A673 (cell line): Measurements from ENCODE around the gene RIT1. TPM values are rescaled to one million over a fixed set of nuclear protein-coding genes. Genes with fewer than 3 reads are reported as not detected.

Experiments used
- BruUV-seq: library from RNA; stranded (reverse); fragments of 400-500 nt; replicated peaks from 2 replicates; lab custom pipeline; 2021; lab: Mats Ljungman, UMichigan
- CTCF ChIA-PET: fragments of 300-600 bp; sonication (Branson Sonifier 250); formaldehyde crosslinking; loops from one replicate; lab custom pipeline; 2022; ENCODE audit warnings: antibody characterized with exemption; lab: Charles Lee
- POLR2A ChIA-PET: fragments of 300-600 bp; sonication (Branson Sonifier 250); formaldehyde crosslinking; loops from one replicate; lab custom pipeline; 2022; ENCODE audit warnings: antibody characterized with exemption; ENCODE audit not compliant: low non-redundant PET; lab: Charles Lee
- DNase-seq: peaks from one replicate; pipeline ENCODE4 v3.0.0-alpha.2; 2015; ENCODE audit warnings: low spot score
- H3K27ac ChIP-seq: fragments of 200-600 bp; sonication (generic); 2 replicates; pipeline ENCODE4 v1.5.1; 2016; ENCODE audit warnings: mixed run types, low read depth, mild to moderate bottlenecking, mixed read lengths, antibody characterized with exemption, low read length; ENCODE audit not compliant: poor library complexity, severe bottlenecking
- H3K27me3 ChIP-seq: fragments of 200-600 bp; sonication (generic); replicated peaks from 2 replicates; pipeline ENCODE4 v1.6.1; 2017; ENCODE audit warnings: mixed run types, low read depth, mild to moderate bottlenecking, mixed read lengths, antibody characterized with exemption, low read length; ENCODE audit not compliant: insufficient read depth, poor library complexity
- H3K36me3 ChIP-seq: fragments of 200-600 bp; sonication (generic); 2 replicates; pipeline ENCODE4 v1.6.1; 2016; ENCODE audit warnings: mixed run types, mild to moderate bottlenecking, mixed read lengths, antibody characterized with exemption, low read length; ENCODE audit not compliant: insufficient read depth, poor library complexity, severe bottlenecking
- H3K4me1 ChIP-seq: fragments of 200-600 bp; sonication (generic); 2 replicates; pipeline ENCODE4 v1.6.1; 2017; ENCODE audit warnings: mixed run types, mild to moderate bottlenecking, mixed read lengths, antibody characterized with exemption, low read length; ENCODE audit not compliant: insufficient read depth, poor library complexity, severe bottlenecking
- H3K4me3 ChIP-seq: fragments of 200-600 bp; sonication (generic); 2 replicates; pipeline ENCODE4 v1.5.1; 2016; ENCODE audit warnings: low read depth, mixed run types, mild to moderate bottlenecking, mixed read lengths, low read length; ENCODE audit not compliant: poor library complexity, severe bottlenecking
- H3K9me3 ChIP-seq: fragments of 200-600 bp; sonication (generic); 2 replicates; pipeline ENCODE4 v1.6.1; 2016; ENCODE audit warnings: mixed run types, low read depth, mild to moderate bottlenecking, mixed read lengths, antibody characterized with exemption, low read length; ENCODE audit not compliant: poor library complexity, severe bottlenecking
- CTCF ChIP-seq: fragments of 300-800, 200-600 bp; sonication (generic); conservative IDR thresholded peaks from 2 replicates; pipeline ENCODE4 v1.5.1; 2017; ENCODE audit warnings: low read depth, mild to moderate bottlenecking, antibody characterized with exemption, low read length, moderate library complexity, mixed read lengths
- EZH2 ChIP-seq: fragments of 200-600 bp; sonication (generic); IDR thresholded peaks from 2 replicates; pipeline ENCODE4 v1.6.1; 2017; ENCODE audit warnings: borderline replicate concordance, low read depth, mild to moderate bottlenecking, mixed read lengths, antibody characterized with exemption, low read length; ENCODE audit not compliant: poor library complexity, severe bottlenecking
- intact Hi-C: fragments of 100-400 bp; cut with micrococcal nuclease; formaldehyde crosslinking; loops from one replicate; pipeline ENCODE4 v1.10.0; 2022; ENCODE audit not compliant: unreplicated experiment
- total RNA-seq: library from RNA; stranded (reverse); gene quantifications from 2 replicates; pipeline ENCODE4 v1.2.3, GENCODE V29; 2021

The RIT1 gene
- total RNA-seq, 1 experiment from 2014 or later: 27.5 TPM

GRCh38 chr1:155938220-155938627, 27.1 kb upstream of the RIT1 start:
- TF ChIP-seq EZH2: no peak
- TF ChIP-seq CTCF: peak; percentile 86
- intact Hi-C loops: loop anchor here (1.0 to 5.0 kb wide), 3 partner anchors 51 to 193 kb away; no protein-coding TSS in a partner anchor
- Histone ChIP-seq H3K9me3 (no peaks in the 10 kb centered on the region), H3K27ac (peak overlapping the region; percentile 6), H3K4me3 (no peak overlapping the region), H3K36me3 (peaks cover 4% of the 10 kb centered on the region), H3K27me3 (no peaks in the 10 kb centered on the region), H3K4me1 (peaks cover 23% of the 10 kb centered on the region)
- ChIA-PET CTCF (interaction anchor here (0.5 to 3.2 kb wide), 6 partner anchors 40 to 128 kb away, joined by 3 to 17 read pairs (median 6); partner anchors contain the start of gene ARHGEF2), POLR2A (interaction anchor here (0.5 kb wide), 1 partner anchor 1068 kb away, joined by 4 read pairs; no protein-coding TSS in a partner anchor)
- DNase-seq: peak; percentile 84
- no TSS peak for BruUV-seq

GRCh38 chr1:155934936-155935590, 23.9 kb upstream of the RIT1 start:
- ChIA-PET POLR2A (interaction anchor here (0.7 kb wide), 1 partner anchor 33 kb away, joined by 17 read pairs; no protein-coding TSS in a partner anchor), CTCF (interaction anchor here (0.7 to 1.0 kb wide), 2 partner anchors 195 to 412 kb away, joined by 4 to 5 read pairs; no protein-coding TSS in a partner anchor)
- BruUV-seq: TSS peak; percentile 97

More at GRCh38 chr1:155934936-155935590, 23.9 kb upstream of the RIT1 start:
- H3K27me3 ChIP-seq: no peaks in the 10 kb centered on the region
- H3K4me3 ChIP-seq: peak overlapping the region; percentile 67
- peaks cover 36% of the 10 kb centered on the region for H3K36me3 ChIP-seq
- no peaks in the 10 kb centered on the region for H3K9me3 ChIP-seq
- intact Hi-C loops: loop anchor here (5.0 kb wide), 1 partner anchor 132 kb away; no protein-coding TSS in a partner anchor
- DNase-seq: peak; percentile 23
- H3K4me1 ChIP-seq: peaks cover 37% of the 10 kb centered on the region
- TF ChIP-seq CTCF (no peak), EZH2 (no peak)
- H3K27ac ChIP-seq: peak overlapping the region; percentile 90
